Spleen (tissue), 11 donors: ENCODE measurements around the gene EHD4. TPM values are rescaled to one million over a fixed set of nuclear protein-coding genes. Genes with fewer than 3 reads are reported as not detected.

ENCODE experiments used
- DNase-seq: peaks from one replicate; pipeline ENCODE4 v3.0.0-alpha.2; 2020
- H3K27ac ChIP-seq, 8 donors: fragments of 200-600 bp; sonication (generic) in 7 of 8; 1 replicate in 4 of 8; 2 replicates in 4 of 8; pipeline versions ENCODE4 v1.5.0 to v1.8.0; 2016 to 2021; ENCODE audit warnings: inconsistent platforms in 4 of 8, mild to moderate bottlenecking in 4 of 8, moderate library complexity in 1 of 8
- H3K27me3 ChIP-seq, 7 donors: fragments of 200-600 bp; sonication (generic) in 6 of 7; replicated peaks in 1 of 7; 1 replicate in 4 of 7; 2 replicates in 3 of 7; pipeline versions ENCODE4 v1.5.0 to v1.8.0; 2016 to 2021; ENCODE audit warnings: inconsistent platforms in 3 of 7, mild to moderate bottlenecking in 1 of 7
- H3K36me3 ChIP-seq, 6 donors: fragments of 200-600 bp; sonication (generic) in 5 of 6; 1 replicate in 4 of 6; 2 replicates in 2 of 6; pipeline versions ENCODE4 v1.5.0 to v1.8.0; 2016 to 2021; ENCODE audit warnings: inconsistent platforms in 2 of 6
- H3K4me1 ChIP-seq, 6 donors: fragments of 200-600 bp; sonication (generic) in 5 of 6; 1 replicate in 3 of 6; 2 replicates in 3 of 6; pipeline versions ENCODE4 v1.5.0 to v1.8.0; 2016 to 2021; ENCODE audit warnings: inconsistent platforms in 3 of 6
- H3K4me3 ChIP-seq, 8 donors: fragments of 200-600 bp; sonication (generic) in 7 of 8; 1 replicate in 4 of 8; 2 replicates in 4 of 8; pipeline versions ENCODE4 v1.5.0 to v1.8.0; 2016 to 2021; ENCODE audit warnings: inconsistent platforms in 4 of 8, mild to moderate bottlenecking in 4 of 8, moderate library complexity in 2 of 8
- H3K9me3 ChIP-seq, 8 donors: fragments of 200-600 bp; sonication (generic) in 7 of 8; 1 replicate in 4 of 8; 2 replicates in 4 of 8; pipeline versions ENCODE4 v1.5.0 to v1.8.0; 2016 to 2021; ENCODE audit warnings: inconsistent platforms in 4 of 8
- CTCF ChIP-seq, 11 experiments: fragments of 200-600 bp in 7 of 11; fragments of 450-650 bp in 4 of 11; sonication (generic) in 4 of 11; IDR thresholded peaks in 8 of 11; conservative IDR thresholded peaks in 3 of 11; 1 replicate in 7 of 11; 2 replicates in 4 of 11; pipeline versions ENCODE4 v1.4.0 to v1.8.0; 2016 to 2021; ENCODE audit warnings: antibody characterized with exemption in 11 of 11, inconsistent platforms in 4 of 11, mild to moderate bottlenecking in 1 of 11
- POLR2A ChIP-seq, 3 donors: fragments of 450-650 bp; IDR thresholded peaks; one replicate each; pipeline ENCODE4 v1.5.1; 2017; ENCODE audit warnings: antibody characterized with exemption in 3 of 3, mild to moderate bottlenecking in 1 of 3
- POLR2AphosphoS5 ChIP-seq, 3 donors: sonication (generic); formaldehyde crosslinking; IDR thresholded peaks; one replicate each; pipeline ENCODE4 v1.5.1; 2017; ENCODE audit warnings: antibody characterized with exemption in 3 of 3
- WGBS, 5 donors: extraction: QIAGEN DNeasy Blood & Tissue Kit in 3 of 5; methylation state at CpG; one replicate each; pipeline versions ENCODE4 v1.1.5 to v1.1.7; 2013 to 2018; 5-methylcytosine and 5-hydroxymethylcytosine counted together
- intact Hi-C: fragments of 100-400 bp; cut with DNase I; formaldehyde crosslinking; loops from one replicate; pipeline ENCODE4 v1.15.0; 2023; ENCODE audit warnings: low total_unique reads
- polyA plus RNA-seq, 3 donors: library from polyadenylated mRNA; stranded (reverse); fragments of 200-250 nt; gene quantifications; one replicate each; pipeline ENCODE4 v1.2.1, GENCODE V29; 2013
- total RNA-seq, 7 donors: library from RNA; depleted of rRNA in 3 of 7; stranded (reverse); fragments of >200 nt in 3 of 7; fragmentation: NEBNext Ultra II Directional in 4 of 7; extraction: Animal tissue kit (Norgen Biotek cat#: 25700) in 4 of 7; gene quantifications; one replicate each; pipeline versions ENCODE4 v1.1.0 to v1.2.1, GENCODE V29; 2016 to 2021
- donor health status: healthy with polysubstance abuse.
- donor health status: DM: no; HTN: no; CAD: no; lungs with moderate emphysema.
- donor health status: DM: no; HTN: no; CAD: no.
- donor health status: Bipolar disorder and iron deficiency.
- donor health status: healthy.
- donor health status: DM: no; HTN: no; CAD: no.
- donor health status: DM: yes; HTN: yes; CAD: no.

Gene EHD4
- total and polyA plus RNA-seq, 10 donors = 5.5 to 33.2 (median 21.7) TPM

- Histone ChIP-seq H3K27ac (no peak overlapping the region), H3K4me1 (peaks cover 0 to 16% (median 12%) of the 10 kb centered on the region in 6 donors), H3K36me3 (no peaks in the 10 kb centered on the region), H3K9me3 (no peaks in the 10 kb centered on the region), H3K4me3 (no peak overlapping the region), H3K27me3 (peaks cover 0 to 41% (median 0%) of the 10 kb centered on the region in 7 donors)
- peak in 6 of 11 experiments; percentile 12 to 46 (median 36) for TF ChIP-seq CTCF (IDR thresholded peaks at IDR 0.05 in 8 of 11, conservative IDR thresholded peaks at IDR 0.05 in 3 of 11)
- TF ChIP-seq POLR2A (IDR thresholded peaks at IDR 0.05) = no peak
- TF ChIP-seq POLR2AphosphoS5 (IDR thresholded peaks at IDR 0.05) = peak in 2 of 3 donors; percentile 45 to 48
- DNase-seq = no peak
- 25 to 60% (median 36%) methylated on average over 9 to 15 of the region's 15 CpGs for WGBS, 5 donors
- intact Hi-C loops = no loop called here
Measured at GRCh38 chr15:41860049-41860828, 112.1 kb downstream of the EHD4 start.

GRCh38 chr15:41858756-41859155 lies 113.6 kb downstream of the EHD4 start:
- Histone ChIP-seq H3K27ac (no peak overlapping the region), H3K9me3 (no peaks in the 10 kb centered on the region), H3K4me3 (no peak overlapping the region), H3K36me3 (no peaks in the 10 kb centered on the region), H3K4me1 (peaks cover 0 to 16% (median 12%) of the 10 kb centered on the region in 6 donors), H3K27me3 (peaks cover 0 to 52% (median 0%) of the 10 kb centered on the region in 7 donors)
- 89 to 94% (median 90%) methylated on average over 9 to 15 of the region's 15 CpGs for WGBS, 5 donors
- TF ChIP-seq CTCF (IDR thresholded peaks at IDR 0.05 in 8 of 11, conservative IDR thresholded peaks at IDR 0.05 in 3 of 11) = no peak
- no peak for TF ChIP-seq POLR2A (IDR thresholded peaks at IDR 0.05)
- intact Hi-C loops = no loop called here
- DNase-seq = no peak

- no peak for DNase-seq
- H3K27me3 ChIP-seq = peaks cover 0 to 60% (median 0%) of the 10 kb centered on the region in 7 donors
- intact Hi-C loops = no loop called here
- H3K9me3 ChIP-seq = no peaks in the 10 kb centered on the region
- peaks cover 0 to 16% (median 12%) of the 10 kb centered on the region in 6 donors for H3K4me1 ChIP-seq
- WGBS, 5 donors = 80 to 96% (median 93%) methylated on average over 2 to 9 of the region's 9 CpGs
- no peak overlapping the region for H3K27ac ChIP-seq
- H3K4me3 ChIP-seq = no peak overlapping the region
- H3K36me3 ChIP-seq = no peaks in the 10 kb centered on the region
- TF ChIP-seq POLR2A (IDR thresholded peaks at IDR 0.05) (no peak), POLR2AphosphoS5 (IDR thresholded peaks at IDR 0.05) (no peak), CTCF (IDR thresholded peaks at IDR 0.05 in 8 of 11, conservative IDR thresholded peaks at IDR 0.05 in 3 of 11) (no peak)
Measured at GRCh38 chr15:41857316-41857715, 115.0 kb downstream of the EHD4 start.

- no peak overlapping the region for H3K4me3 ChIP-seq
- peaks cover 0 to 63% (median 0%) of the 10 kb centered on the region in 7 donors for H3K27me3 ChIP-seq
- TF ChIP-seq POLR2A (IDR thresholded peaks at IDR 0.05) (no peak), CTCF (IDR thresholded peaks at IDR 0.05 in 8 of 11, conservative IDR thresholded peaks at IDR 0.05 in 3 of 11) (no peak)
- no peak for DNase-seq
- H3K27ac ChIP-seq = no peak overlapping the region
- H3K4me1 ChIP-seq = peaks cover 0 to 16% (median 12%) of the 10 kb centered on the region in 6 donors
- H3K9me3 ChIP-seq = no peaks in the 10 kb centered on the region
- 93 to 100% (median 95%) methylated on average over 6 to 12 of the region's 12 CpGs; no CpG with 5 or more reads in 1 of the 5 donors for WGBS, 5 donors
- intact Hi-C loops = no loop called here
- H3K36me3 ChIP-seq = no peaks in the 10 kb centered on the region
Measured at GRCh38 chr15:41856716-41857115, 115.6 kb downstream of the EHD4 start.
